ENCODE results near the gene TMEM108.

DNA sequence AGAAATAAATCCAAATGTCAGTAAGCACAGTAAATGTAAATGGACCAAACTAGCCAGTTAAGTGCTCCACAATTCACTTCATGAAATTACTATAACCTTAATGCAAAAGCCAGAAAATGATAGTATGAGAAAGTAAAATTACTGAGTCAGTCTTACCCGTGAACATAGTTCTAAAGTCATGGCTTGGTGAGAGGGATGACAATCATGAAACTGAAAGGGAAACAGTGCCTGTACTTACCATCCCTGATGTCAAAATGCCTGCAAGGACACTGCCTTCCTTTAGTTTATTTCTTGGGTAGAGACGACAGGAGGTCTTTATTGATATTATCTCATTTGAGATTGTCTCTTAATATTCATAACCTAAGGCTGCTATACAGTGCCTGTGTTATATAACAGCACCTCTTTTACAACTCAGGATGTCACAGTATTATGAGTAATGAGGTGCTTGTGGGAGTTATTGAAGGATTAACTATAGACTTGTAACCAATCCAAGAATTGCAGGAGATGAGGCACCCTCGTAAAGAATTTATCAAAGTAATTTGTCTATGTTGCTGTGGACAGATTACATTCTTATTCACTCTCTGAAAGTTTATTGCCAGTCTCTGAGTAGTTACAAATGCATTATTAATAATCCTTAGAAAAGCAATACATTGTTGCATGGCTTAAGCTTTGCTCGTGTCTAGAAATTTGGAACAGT, 218.7 kb downstream of the TMEM108 start:
- TF ChIP-seq CTCF (conservative IDR thresholded peaks at IDR 0.05; ENCODE audit: low read length) (no peak), EZH2phosphoT487 (IDR thresholded peaks at IDR 0.05; ENCODE audit: borderline replicate concordance, low read depth, low read length) (no peak)
